Measurements from ENCODE around the gene FBXW7.

The FBXW7 gene

GRCh38 chr4:152462047-152462446 lies 73.8 kb downstream of the FBXW7 start:
- H3K4me1 ChIP-seq: peaks cover 0 to 2% (median 0%) of the 10 kb centered on the region in 4 donors
- TF ChIP-seq, protein P1, sequence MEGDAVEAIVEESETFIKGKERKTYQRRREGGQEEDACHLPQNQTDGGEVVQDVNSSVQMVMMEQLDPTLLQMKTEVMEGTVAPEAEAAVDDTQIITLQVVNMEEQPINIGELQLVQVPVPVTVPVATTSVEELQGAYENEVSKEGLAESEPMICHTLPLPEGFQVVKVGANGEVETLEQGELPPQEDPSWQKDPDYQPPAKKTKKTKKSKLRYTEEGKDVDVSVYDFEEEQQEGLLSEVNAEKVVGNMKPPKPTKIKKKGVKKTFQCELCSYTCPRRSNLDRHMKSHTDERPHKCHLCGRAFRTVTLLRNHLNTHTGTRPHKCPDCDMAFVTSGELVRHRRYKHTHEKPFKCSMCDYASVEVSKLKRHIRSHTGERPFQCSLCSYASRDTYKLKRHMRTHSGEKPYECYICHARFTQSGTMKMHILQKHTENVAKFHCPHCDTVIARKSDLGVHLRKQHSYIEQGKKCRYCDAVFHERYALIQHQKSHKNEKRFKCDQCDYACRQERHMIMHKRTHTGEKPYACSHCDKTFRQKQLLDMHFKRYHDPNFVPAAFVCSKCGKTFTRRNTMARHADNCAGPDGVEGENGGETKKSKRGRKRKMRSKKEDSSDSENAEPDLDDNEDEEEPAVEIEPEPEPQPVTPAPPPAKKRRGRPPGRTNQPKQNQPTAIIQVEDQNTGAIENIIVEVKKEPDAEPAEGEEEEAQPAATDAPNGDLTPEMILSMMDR (IDR thresholded peaks at IDR 0.05): no peak
- no peak overlapping the region for H3K4me3 ChIP-seq
- H3K9me3 ChIP-seq: no peaks in the 10 kb centered on the region
- H3K27ac ChIP-seq: no peak overlapping the region
- H3K36me3 ChIP-seq: no peaks in the 10 kb centered on the region
- DNase-seq: no peak
- intact Hi-C loops (cut with DNase I; ENCODE audit: low total_unique reads): no loop called here
- H3K27me3 ChIP-seq: no peaks in the 10 kb centered on the region

GRCh38 chr4:152460488-152460887 lies 75.4 kb downstream of the FBXW7 start:
- Histone ChIP-seq H3K27me3 (no peaks in the 10 kb centered on the region), H3K9me3 (no peaks in the 10 kb centered on the region), H3K36me3 (no peaks in the 10 kb centered on the region), H3K27ac (no peak overlapping the region), H3K4me3 (no peak overlapping the region), H3K4me1 (peaks cover 0 to 2% (median 0%) of the 10 kb centered on the region in 4 donors)
- TF ChIP-seq, protein P1 (IDR thresholded peaks at IDR 0.05): no peak
- no peak for DNase-seq
- intact Hi-C loops (cut with DNase I; ENCODE audit: low total_unique reads): no loop called here

GRCh38 chr4:152459326-152459725 lies 76.6 kb downstream of the FBXW7 start:
- no peak overlapping the region for H3K4me3 ChIP-seq
- no peak overlapping the region for H3K27ac ChIP-seq
- TF ChIP-seq, protein P1 (IDR thresholded peaks at IDR 0.05): no peak
- no peaks in the 10 kb centered on the region for H3K27me3 ChIP-seq
- intact Hi-C loops (cut with DNase I; ENCODE audit: low total_unique reads): no loop called here
- H3K4me1 ChIP-seq: peaks cover 0 to 1% (median 0%) of the 10 kb centered on the region in 4 donors
- DNase-seq: no peak
- no peaks in the 10 kb centered on the region for H3K36me3 ChIP-seq
- no peaks in the 10 kb centered on the region for H3K9me3 ChIP-seq

DNA sequence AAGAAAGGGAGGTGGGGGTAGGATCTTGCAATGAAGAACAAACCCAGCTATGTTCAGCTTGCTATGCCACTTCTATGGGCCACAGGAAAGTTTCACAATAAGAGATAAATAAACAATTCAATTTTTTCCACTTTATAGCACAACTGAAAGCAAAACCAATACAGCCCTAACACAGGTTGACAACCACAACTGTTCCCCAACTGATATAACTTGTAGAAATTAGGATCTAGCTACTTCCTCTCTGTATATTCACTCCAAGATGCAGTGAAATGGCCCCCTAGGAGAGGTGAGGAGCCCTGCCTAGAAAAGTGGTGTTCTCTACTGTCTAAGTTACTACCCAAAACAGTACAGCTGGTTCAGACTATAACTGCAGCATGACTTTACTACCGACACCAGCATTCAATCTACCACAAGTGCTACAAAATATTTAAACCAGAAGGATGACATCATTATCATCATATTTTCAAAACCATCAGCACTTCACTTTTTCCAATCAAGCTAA lies 77.0 kb downstream of the FBXW7 start:
- H3K4me1 ChIP-seq: peaks cover 0 to 4% (median 0%) of the 10 kb centered on the region in 4 donors
- H3K4me3 ChIP-seq: no peak overlapping the region
- TF ChIP-seq, protein P1 (IDR thresholded peaks at IDR 0.05): no peak
- no peaks in the 10 kb centered on the region for H3K36me3 ChIP-seq
- H3K27me3 ChIP-seq: no peaks in the 10 kb centered on the region
- intact Hi-C loops (cut with DNase I; ENCODE audit: low total_unique reads): no loop called here
- no peak for DNase-seq
- no peak overlapping the region for H3K27ac ChIP-seq
- H3K9me3 ChIP-seq: no peaks in the 10 kb centered on the region

GRCh38 chr4:152456609-152457008 lies 79.3 kb downstream of the FBXW7 start:
- no peaks in the 10 kb centered on the region for H3K27me3 ChIP-seq
- no peak overlapping the region for H3K27ac ChIP-seq
- H3K4me1 ChIP-seq: peaks cover 0 to 4% (median 0%) of the 10 kb centered on the region in 4 donors
- TF ChIP-seq, protein P1 (IDR thresholded peaks at IDR 0.05): no peak
- intact Hi-C loops (cut with DNase I; ENCODE audit: low total_unique reads): no loop called here
- DNase-seq: no peak
- H3K4me3 ChIP-seq: no peak overlapping the region
- H3K36me3 ChIP-seq: no peaks in the 10 kb centered on the region
- H3K9me3 ChIP-seq: no peaks in the 10 kb centered on the region

DNA sequence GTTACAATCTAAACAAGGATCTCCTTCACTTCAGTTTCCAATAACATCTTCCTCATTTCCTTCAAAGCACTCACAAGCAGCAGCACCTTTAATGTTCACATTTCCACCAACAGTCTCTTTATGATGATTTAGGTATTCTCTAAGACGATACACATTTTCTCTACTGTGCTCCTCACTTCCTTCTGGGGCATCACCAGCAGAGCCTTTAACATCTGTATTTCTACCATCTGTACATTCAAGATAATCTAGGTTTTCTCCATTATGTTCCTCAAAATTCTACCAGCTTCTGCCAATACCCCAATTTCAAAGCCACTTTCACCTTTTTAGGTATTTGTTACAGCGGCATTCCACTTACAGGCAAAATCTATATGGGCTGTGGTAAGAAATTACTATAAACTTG lies 80.6 kb downstream of the FBXW7 start:
- Histone ChIP-seq H3K36me3 (no peaks in the 10 kb centered on the region), H3K9me3 (no peaks in the 10 kb centered on the region), H3K4me1 (peaks cover 0 to 4% (median 0%) of the 10 kb centered on the region in 4 donors), H3K27ac (no peak overlapping the region), H3K27me3 (no peaks in the 10 kb centered on the region), H3K4me3 (no peak overlapping the region)
- TF ChIP-seq, protein P1 (IDR thresholded peaks at IDR 0.05): no peak
- intact Hi-C loops (cut with DNase I; ENCODE audit: low total_unique reads): no loop called here
- DNase-seq: no peak
